MV-4-11 (cell line): ENCODE results near the gene MOSPD3.

ENCODE experiments used
- DNase-seq: peaks from one replicate; lab custom pipeline; 2025; lab: John Stamatoyannopoulos, UW

MOSPD3 gene

DNA sequence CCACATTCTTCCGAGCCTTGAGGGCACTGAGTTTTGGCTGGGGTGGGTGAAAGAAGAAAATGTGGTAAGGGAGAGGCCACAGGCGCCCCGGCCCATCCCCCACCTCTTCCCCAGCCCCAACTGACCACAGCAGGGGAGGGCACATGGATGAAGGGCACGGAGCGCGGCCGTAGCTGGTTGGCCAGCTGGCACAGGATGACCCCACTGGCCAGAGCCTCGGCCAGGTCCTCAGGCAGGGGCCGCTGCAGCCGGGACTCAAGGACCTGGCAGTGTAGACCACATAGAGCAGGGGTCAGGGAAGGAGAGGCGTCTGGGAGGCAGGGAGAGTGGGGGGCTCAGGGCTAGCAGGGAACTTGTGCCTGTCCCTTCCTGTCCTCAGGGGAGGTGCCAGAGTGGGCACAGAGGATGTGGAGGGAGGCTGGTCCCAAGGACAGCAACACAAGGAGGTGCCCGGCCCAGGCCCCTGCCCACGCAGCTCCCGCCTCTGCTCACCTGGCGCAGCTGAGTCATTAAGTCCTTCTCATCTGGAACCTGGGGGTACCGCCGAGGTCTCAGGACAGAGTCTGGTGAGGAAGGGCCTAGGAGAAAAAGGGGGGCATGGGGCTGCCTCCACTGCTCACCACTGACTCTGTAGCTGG, 36.5 kb upstream of the MOSPD3 start:
- DNase-seq: no peak

DNA sequence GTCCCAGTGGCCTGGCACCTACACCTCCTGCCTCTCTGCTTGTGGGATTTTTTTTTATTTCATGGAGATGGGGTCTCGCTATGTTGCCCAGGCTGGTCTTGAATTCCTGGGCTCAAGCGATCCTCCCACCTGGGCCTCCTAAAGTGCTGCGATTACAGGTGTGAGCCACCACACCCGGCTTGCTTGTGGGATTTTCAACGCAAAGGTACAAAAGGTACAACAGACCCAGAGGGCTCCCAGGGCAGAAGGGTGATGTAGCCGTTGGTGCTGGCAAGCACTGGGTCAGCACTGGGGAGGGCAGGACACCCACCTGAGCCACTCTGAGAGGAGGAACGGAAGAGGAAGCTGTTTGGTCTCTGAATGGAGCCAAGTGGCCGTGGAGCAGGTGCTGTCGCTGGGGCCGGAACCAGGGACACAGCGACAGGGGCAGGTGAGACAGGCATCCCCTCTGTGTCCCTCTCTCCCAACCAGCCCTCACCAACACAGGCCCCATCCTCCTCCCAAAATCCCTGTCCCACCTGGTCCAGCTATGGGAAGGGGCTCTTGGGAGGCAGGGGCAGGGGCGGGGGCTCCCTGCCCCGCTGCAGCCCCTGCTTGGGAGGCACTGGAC, 35.9 kb upstream of the MOSPD3 start:
- no peak for DNase-seq

DNA sequence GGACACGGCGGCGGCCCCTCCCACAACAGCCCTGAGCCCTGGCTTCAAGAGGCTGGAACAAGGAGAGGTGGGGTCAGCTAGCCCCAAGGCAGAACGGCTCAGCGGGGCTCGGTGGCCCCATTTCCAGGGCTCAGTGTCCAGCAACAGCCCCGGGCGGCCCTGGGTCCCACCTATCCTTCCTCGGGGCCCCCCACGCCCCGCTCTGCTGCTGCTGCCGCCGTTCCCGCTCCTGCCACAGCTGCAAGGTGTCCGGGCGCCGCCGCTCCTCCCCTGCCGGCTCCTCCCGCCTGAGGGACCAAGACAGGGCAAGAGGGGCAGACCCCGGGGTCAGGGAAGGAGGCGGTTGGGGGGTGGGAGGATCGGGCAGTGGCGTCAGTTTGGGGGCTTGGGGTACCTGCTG, 35.2 kb upstream of the MOSPD3 start:
- no peak for DNase-seq

DNA sequence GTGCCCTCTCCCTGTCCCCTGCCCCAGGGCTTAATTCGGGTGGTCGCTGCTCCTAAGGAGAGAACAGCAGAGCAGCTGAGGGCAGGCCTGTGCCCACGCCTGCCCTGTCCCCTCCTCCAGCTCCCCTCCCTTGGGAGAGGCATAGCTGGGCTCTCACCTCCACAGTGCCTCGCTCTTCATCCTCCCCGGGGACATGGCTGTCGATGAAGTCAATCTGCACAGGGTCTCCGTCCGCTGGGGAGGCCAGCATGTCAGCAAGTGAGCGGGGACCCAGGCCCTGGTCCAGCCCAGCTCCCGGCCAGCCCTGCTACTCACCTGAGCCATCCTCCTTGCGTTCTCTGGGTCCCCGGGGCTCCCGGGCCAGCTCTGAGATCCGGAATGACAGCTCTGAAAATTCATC, 34.8 kb upstream of the MOSPD3 start:
- DNase-seq: no peak

DNA sequence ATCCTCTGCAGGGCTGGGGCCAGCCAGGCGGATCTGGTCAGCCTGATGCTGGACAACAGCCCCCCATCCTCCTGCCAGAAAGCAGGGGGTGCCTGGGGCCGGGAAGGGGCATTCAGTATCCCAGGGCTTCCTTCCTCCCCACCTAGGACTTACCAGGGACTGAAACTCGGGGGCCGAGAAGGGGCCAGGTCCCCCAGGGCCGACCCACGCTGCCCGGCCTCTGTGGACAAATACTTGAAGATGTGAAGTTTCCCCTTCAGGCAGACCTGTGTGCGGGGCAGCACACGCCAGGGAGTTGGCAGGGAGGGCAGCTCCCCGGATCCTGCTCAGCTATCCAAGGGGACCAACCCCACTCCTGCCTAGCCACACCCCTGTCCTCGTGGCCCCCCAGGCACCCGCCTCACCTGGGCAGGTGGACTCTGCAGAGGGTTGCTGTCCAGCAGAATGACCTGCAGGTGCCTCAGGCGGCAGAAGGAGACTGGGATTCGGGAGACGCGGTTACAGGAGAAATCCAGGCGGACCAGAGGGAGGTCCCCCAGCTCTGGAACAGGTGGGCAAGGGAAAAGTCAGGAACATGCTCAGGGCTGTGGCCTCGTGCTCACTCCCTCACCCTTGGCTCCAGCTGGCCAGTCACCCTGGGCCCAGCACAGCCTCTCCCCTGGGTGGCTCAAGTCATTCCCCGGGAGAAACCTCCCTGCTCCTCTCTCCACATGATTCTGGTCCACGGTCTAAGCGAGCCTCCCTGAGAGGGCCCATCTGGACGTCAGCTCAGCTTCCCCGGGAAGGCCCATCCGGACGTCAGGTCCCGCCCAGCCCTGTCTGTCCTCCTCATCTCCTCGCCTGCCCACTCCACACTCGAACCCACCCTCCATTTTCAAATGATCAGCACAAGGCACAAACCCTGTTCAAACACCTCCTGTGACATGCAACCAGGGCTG, 33.8 kb upstream of the MOSPD3 start:
- DNase-seq: no peak

DNA sequence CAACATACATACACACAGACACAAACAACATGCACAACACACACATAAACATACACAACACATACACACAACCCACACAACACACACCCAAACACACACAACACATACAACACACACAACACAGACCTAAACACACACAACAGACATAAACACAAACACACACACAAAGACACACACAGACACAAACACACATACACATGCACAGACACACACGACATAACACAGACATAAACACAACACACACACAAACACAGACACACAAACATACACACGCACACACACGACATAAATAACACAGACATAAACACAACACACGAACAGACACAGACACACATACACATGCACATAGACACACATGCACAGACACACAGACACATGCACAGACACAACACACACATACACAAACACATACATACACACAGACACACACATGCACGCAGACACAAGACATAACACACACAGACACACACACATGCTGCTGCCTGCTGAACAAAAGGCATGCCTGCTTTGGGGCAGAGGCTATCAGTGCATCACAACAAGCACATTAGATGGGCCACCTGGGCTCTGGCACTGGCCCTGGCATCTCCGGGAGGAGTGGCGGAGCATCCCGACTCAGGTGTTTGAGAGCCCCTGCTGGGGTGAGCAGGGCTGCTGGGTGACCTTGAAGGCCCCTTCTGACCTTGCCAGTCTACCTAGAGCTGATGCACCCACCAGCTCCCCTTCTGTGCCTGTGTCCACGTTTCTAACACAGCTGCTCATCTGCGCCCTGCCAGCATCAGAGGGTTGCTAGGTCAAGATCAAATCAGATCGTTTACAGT, 31.7 kb upstream of the MOSPD3 start:
- no peak for DNase-seq

DNA sequence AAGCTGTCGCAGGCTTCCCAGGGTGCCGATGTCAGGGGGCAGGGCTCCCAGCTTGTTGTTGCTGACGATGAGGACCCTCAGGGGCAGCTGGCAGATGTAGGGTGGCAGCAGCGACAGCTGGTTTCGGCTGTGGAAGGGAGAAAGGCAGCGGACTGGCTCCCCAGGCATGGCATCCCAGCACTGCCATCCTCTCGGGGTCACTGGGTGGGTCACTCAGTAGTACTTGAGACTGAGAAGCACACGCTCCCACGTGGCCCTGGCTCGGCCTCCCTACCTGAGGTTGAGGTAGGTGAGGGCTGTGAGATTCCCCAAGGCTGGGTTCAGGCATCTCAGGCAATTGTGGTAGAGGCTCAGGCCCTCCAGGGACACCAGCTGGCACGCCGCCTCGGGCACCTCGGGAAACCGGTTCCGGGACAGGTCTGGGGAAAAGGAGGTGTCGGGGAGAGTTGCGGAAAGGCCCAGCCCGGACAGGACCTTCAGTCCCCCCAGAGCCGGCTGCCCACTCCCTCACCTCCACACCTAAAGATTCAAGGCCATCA, 30.2 kb upstream of the MOSPD3 start:
- no peak for DNase-seq

DNA sequence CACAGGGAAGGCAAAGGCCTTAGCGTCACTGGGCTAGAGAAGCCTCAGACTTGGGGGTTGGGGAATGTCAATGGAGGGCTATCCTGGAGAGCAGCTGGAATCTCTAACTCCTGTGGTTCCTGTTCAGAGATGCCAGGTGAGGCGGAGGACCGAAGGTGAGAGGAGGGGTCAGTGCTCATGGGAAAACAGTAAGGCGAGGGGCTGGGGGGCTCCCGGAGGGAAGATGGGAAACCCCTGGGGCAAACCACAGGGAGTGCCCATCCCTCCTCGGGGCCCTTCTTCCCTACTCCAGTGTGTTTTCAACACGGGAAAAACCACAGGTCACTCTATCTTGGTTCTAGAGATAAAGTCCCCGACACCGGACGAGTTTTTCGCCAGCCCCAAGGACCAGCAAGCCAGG, 29.7 kb upstream of the MOSPD3 start:
- no peak for DNase-seq

DNA sequence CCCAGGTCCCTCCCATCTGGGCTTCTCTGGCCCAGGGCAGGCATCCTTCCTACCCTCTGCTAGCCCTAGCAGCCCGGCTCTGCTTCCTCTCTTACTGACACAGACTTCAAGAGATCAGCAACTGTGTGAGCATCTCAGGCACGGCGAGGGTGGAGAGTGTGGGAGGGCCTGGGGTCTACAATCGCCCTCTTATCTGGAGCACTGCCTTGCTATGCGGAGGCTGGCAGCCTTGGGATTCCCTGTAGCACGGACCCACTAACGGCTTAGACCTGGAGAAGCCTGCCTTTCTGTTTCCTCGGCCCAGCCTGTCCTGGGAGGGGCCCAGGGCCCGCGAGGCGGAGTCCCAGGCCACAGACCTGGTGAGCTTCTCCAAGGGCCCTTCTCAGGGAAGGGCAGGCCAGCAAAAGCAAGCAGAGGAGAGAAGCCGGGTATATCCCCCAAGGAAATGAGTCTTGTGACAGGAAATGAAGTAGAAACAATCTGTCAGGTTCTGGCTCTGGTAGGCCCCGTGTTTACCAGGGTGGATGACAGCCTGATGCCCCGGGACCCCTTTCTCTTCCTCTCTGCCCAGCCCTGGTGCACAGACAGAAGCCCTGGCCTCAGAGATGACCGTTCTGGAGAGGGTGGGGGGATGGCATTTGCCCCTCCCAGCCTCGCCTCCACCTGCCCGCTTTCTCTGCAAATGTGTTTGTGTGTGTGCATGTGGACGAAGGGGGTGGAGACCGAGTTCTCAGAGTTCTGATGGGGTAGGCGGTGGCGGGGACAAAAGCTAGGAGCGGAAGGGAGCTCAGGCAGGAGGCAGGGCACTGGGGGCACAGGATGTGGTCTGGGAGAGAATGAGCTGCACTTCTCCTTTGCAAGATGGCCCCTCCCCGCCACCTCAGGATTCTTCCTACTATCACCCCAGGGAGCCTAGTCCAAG, 28.9 kb upstream of the MOSPD3 start:
- peak; percentile 94 for DNase-seq

DNA sequence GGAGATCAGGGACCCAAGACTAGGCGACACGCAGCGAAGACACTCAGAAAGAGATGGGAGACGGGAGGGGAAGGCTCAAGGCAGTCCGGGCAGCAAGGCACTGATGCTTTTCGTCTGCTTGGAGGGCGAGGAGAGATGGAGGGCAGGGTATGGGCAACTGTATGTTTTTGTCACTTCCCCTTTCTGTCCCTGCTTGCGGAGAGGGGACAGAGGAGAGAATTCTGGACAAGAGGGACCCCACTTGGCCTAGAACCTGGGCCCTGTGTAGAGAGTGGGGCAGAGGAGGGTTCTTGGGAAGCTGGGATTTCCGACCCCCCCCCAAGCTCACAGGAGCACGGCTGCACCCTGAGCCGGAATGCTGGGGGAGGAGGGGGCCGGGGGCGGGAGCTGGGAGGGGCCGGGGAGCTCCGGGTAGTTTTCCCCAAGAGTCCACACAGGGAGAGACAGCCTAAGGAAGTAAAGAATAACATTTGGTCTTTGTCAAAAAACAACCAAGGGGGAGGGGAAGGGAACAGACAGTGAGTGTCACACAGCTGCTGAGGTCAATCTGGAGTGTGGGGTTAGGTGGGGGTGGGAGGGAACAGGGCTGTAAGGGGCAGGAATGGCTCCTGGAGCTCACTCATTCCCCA, 28.2 kb upstream of the MOSPD3 start:
- DNase-seq: peak; percentile 55

DNA sequence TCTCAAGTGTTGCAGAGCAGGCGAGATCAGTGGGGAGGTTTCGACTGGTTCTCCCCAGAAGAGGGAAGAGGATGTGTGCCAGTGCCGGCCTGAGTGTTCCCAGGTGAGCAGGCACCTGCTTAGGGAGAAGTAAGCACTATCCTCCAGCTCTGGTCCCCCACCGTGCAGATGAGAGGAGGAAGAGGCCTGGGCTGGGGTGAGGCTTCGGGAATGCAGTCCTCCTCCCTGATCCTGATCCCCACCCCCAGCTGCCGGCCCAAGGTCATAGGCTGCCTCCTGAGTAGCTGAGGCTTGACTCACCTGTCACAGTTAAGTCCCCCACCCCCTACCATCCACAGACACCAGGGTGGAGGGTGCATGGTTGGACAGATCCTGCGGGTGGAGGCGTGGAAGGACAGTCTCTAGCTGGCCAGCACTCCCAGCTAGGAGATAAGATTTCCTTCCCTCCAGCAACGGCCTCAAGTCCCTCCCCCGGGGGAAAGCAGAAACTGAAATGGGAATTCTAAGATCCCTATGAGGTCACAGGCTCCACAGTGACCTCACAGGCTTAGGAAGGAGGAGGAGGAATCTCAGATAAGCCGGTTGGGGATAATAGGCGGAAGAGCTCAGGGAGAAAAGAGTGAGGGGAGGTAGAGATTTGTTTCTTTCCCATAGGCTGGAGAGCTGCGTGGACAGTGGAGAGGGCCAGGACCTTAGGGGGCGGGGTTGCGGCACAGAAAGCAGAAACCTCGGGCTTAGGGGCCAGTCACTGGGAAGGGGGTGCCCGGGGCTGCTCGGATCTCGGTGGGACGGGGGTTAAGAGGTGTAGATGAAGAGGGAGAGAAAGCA, 27.4 kb upstream of the MOSPD3 start:
- DNase-seq: no peak

DNA sequence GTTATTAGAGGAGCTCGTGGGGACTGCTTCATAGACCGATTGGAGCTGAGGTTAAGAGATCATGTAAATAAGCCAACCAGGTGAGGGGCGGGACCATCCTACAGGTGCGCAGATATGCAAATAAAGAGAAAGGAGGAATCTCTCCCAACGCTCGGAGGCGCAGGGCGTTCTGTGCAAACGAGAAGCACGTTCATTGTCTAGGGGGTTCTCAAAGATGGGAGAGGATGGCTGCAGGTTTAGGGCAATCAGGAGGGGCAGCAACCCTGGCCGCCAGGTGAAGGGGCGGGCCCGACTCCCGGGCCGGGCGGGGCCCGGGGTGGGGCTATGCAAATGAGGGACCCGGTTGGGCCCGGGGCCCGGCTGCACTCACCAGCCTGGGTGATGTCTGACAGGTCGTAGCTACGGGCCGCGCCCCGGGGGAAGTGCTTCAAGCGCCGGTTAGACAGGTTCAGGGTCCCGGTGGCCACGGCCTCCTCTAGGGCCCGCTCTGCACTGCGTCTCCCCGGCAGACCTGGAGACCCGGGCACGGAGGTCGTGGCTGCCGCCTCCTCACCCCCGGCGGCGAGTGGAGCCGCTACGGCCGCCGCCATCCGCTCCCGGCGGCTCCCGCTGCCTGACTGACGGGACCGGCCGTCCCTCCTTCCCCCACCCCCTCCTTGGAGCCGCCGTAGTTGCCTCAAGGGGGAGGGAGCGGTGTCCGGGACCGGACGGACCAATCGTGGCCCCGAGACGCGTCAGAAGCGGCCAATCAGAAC, 26.7 kb upstream of the MOSPD3 start, which contains the start of gene LRCH4:
Gene LRCH4, minus strand, starts transcription at position 619 of the 755 bp plus-strand sequence. Its CDS starts 29 bp downstream, at position 590.
- no peak for DNase-seq

DNA sequence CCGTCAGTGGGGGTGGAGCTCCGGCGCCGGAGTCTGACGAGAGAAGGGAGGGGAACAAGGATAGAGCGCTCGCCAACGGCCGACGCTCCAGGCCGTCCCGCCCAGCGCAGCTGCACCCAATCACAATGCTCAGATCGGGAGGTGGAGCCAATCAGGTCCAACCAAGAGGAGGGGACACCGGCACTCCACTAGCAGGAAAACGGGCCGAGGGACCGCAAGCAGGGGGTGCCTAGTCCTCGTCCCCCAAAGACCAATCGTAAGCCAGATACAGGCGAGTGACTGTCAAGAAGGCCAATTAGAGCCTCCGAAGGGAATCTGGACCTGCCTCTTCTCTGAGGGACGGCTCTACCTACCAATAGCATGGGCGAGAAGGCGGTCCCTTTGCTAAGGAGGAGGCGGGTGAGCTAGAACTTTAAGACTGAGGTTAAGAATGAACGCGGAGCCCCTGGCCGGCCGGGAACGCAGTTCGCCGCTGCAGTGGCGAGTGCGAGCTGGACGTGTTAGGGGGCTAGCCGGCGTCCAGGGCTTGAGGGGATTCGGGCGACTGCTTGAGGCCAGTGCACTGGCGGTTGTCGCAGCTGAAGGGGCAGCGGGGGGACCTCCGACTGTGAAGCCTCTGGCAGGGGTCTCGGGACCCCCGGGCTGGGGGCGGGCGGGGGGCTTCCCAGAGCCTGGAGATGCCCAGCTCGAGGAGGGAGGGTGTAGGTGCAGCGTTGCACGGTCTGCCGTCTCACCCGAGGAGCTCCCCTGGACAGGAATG, 25.9 kb upstream of the MOSPD3 start, which contains the start of gene FBXO24:
Gene FBXO24, plus strand, starts transcription at position 63 of the 760 bp plus-strand sequence. Its CDS starts 298 bp downstream, at position 361.
- peak; percentile 100 for DNase-seq

DNA sequence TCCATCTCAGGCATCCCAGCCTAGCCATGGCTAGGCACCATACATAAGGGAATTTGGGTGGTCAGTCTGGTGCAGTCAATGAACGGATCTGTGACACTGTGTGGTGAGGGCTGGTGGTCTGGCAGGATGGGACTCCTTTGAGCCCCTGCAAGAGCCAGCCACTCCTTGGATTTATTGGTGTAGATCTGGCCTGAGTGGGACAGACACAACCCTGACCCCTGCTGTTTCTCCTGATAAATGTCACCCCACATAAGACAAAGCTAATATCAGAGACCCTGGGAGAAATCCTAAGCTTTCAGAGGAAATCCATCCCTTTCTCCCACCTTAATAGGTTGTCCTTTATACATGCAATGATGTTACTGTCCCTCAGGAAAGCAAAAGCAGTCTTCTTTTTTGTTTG, 23.9 kb upstream of the MOSPD3 start:
- peak; percentile 30 for DNase-seq

DNA sequence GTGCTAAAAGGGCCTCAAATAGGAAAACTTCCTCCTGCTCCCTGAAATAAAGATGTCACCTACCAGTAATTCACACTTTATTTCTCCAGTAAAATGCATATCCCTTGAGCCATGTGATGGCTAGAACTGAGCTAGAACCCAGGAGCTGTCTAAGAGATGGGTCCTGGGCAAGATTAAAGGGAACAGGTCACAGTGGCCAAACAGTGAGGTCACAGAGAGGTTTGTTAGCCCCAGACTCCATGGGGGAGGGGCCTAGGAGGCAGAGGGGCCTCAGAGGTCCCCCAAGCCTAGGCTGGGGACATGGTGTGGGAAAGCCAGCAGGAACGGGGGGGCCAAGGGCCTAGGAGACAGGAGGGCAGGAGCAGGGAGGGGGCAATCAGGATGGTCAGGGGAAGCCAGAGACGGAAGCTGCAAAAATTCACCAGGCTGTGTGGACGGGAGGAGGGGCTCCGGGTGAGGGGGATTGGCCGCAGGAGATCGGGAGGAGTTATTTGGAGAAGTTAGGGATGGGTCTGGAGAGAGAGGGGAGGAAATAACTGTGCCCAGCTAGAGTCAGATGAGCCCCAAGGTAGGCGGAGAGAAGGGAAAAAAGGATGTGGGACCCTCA, 22.9 kb upstream of the MOSPD3 start:
- DNase-seq: no peak

DNA sequence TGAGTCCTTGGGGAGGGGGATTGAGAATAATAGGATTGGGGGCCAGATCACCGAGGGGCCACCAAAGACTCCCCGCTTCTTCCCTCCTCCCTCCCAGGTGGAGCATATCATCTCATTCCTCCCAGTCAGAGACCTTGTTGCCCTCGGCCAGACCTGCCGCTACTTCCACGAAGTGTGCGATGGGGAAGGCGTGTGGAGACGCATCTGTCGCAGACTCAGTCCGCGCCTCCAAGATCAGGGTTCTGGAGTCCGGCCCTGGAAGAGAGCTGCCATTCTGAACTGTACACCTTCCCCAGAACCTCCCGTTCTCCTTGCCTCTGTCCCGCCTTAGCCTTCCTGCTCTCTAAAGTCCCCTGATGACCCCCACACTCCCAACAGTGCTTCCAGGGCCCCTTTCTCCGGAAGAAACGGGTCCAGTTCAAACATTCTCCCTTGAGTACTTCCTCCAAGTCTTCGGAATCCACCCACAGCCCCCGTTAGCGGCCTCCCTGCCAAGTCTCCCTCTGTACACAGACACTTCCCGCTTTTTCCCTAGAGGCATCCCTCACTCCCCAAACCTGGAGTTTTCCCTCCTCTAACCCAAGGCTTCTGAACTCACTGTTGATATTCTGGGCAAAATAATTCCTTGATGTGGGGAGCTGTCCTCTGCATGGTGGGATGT, 22.1 kb upstream of the MOSPD3 start:
- no peak for DNase-seq

DNA sequence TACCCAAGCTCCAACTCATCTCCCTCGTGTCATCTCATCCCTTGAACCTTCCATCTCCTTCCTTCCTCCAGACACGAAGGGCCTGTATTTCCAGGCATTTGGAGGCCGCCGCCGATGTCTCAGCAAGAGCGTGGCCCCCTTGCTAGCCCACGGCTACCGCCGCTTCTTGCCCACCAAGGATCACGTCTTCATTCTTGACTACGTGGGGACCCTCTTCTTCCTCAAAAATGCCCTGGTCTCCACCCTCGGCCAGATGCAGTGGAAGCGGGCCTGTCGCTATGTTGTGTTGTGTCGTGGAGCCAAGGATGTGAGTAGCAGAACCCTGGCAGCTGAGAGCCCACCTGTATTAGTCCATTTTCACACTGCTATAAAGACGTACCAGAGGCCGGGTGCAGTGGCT, 20.7 kb upstream of the MOSPD3 start:
- no peak for DNase-seq
